Esophagus squamous epithelium (tissue), 4 donors: ENCODE measurements around the gene PRKAR1B.
A peak's percentile ranks its signal among the peaks of the same experiment; 100 is the strongest.

Source experiments
- POLR2A ChIP-seq, 4 donors: fragments of 450-650 bp; IDR thresholded peaks; one replicate each; pipeline ENCODE4 v1.6.1; 2017; ENCODE audit warnings: antibody characterized with exemption in 4 of 4, mild to moderate bottlenecking in 4 of 4, moderate library complexity in 3 of 4
- TF ChIP-seq, protein P1 (sequence below), 6 experiments: fragments of 450-650 bp in 4 of 6; fragments of 200-600 bp in 2 of 6; sonication (generic) in 2 of 6; IDR thresholded peaks; one replicate each; pipeline ENCODE4 v1.5.1; 2016 to 2019; ENCODE audit warnings: antibody characterized with exemption in 6 of 6, mild to moderate bottlenecking in 4 of 6, moderate library complexity in 4 of 6

DNA sequence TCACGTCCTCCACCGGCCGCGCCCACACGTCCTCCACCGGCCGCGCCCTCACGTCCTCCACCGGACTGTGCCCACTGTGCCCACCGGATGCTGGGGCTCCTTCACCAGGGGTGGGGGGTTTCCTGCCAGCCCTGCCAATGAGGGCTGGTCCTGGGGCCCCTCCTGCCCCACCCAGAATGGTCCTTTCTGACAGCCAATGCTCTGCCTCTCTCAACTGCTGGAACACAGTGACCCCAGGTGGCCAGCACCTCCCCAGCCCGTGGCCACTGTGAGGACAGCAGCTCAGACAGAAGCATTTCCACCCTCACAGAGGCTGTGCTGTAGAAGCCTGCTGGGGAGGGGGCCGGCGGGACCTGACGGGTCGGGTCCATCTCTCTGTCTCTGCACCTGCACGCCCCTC is 90.7 kb downstream of the PRKAR1B start:
- no peak for TF ChIP-seq POLR2A (IDR thresholded peaks at IDR 0.05)
- TF ChIP-seq, protein P1, sequence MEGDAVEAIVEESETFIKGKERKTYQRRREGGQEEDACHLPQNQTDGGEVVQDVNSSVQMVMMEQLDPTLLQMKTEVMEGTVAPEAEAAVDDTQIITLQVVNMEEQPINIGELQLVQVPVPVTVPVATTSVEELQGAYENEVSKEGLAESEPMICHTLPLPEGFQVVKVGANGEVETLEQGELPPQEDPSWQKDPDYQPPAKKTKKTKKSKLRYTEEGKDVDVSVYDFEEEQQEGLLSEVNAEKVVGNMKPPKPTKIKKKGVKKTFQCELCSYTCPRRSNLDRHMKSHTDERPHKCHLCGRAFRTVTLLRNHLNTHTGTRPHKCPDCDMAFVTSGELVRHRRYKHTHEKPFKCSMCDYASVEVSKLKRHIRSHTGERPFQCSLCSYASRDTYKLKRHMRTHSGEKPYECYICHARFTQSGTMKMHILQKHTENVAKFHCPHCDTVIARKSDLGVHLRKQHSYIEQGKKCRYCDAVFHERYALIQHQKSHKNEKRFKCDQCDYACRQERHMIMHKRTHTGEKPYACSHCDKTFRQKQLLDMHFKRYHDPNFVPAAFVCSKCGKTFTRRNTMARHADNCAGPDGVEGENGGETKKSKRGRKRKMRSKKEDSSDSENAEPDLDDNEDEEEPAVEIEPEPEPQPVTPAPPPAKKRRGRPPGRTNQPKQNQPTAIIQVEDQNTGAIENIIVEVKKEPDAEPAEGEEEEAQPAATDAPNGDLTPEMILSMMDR (IDR thresholded peaks at IDR 0.05), result peak in 3 of 6 experiments; percentile 11 to 36 (median 17)
